Karpas-422 (cell line): ENCODE measurements around the gene JARID2. TPM values are rescaled to one million over a fixed set of nuclear protein-coding genes. Genes with fewer than 3 reads are reported as not detected.

Experiments
- DNase-seq: peaks from one replicate; pipeline ENCODE4 v3.0.0-alpha.2; 2015
- H2AFZ ChIP-seq: fragments of 200-600 bp; sonication (generic); 2 replicates; pipeline ENCODE4 v1.6.1; 2014; ENCODE audit warnings: antibody characterized with exemption, low read length, mixed read lengths
- H3K27ac ChIP-seq: fragments of 200-600 bp; sonication (generic); 2 replicates; pipeline ENCODE4 v1.5.1; 2014; ENCODE audit warnings: mild to moderate bottlenecking, low read length, moderate library complexity
- H3K27me3 ChIP-seq: fragments of 200-600 bp; sonication (generic); 2 replicates; pipeline ENCODE4 v1.6.1; 2014; ENCODE audit warnings: low read length, mixed read lengths
- H3K36me3 ChIP-seq: fragments of 200-600 bp; sonication (generic); 2 replicates; pipeline ENCODE4 v1.6.1; 2014; ENCODE audit warnings: low read length, mixed read lengths; ENCODE audit not compliant: insufficient read depth
- H3K4me1 ChIP-seq: fragments of 200-600 bp; sonication (generic); 2 replicates; pipeline ENCODE4 v1.6.1; 2014; ENCODE audit warnings: mild to moderate bottlenecking, low read length, mixed read lengths
- H3K4me2 ChIP-seq: fragments of 200-600 bp; sonication (generic); 2 replicates; pipeline ENCODE4 v1.6.1; 2014; ENCODE audit warnings: low read length, low read depth, mild to moderate bottlenecking; ENCODE audit not compliant: poor library complexity, severe bottlenecking
- H3K4me3 ChIP-seq: fragments of 200-600 bp; sonication (generic); 2 replicates; pipeline ENCODE4 v1.5.1; 2014; ENCODE audit warnings: mild to moderate bottlenecking, antibody characterized with exemption, low read length, mixed read lengths
- H3K79me2 ChIP-seq: fragments of 200-600 bp; sonication (generic); 2 replicates; pipeline ENCODE4 v1.6.1; 2014; ENCODE audit warnings: mild to moderate bottlenecking, low read length, mixed read lengths
- H3K9ac ChIP-seq: fragments of 200-600 bp; sonication (generic); 2 replicates; pipeline ENCODE4 v1.6.0; 2014; ENCODE audit warnings: low read length
- H3K9me2 ChIP-seq: fragments of 200-600 bp; sonication (generic), shearing (Covaris generic); replicated peaks from 2 replicates; pipeline ENCODE4 v1.6.0; 2014; ENCODE audit warnings: mild to moderate bottlenecking, low read length, moderate library complexity; ENCODE audit not compliant: insufficient read depth
- H3K9me3 ChIP-seq: fragments of 300-700, 200-600 bp; sonication (generic); 2 replicates; pipeline ENCODE4 v1.6.1; 2014; ENCODE audit warnings: low read length, mixed read lengths
- H4K20me1 ChIP-seq: fragments of 200-600 bp; sonication (generic); 2 replicates; pipeline ENCODE4 v1.6.1; 2014; ENCODE audit warnings: mild to moderate bottlenecking, antibody characterized with exemption, low read length, low read depth; ENCODE audit not compliant: insufficient read depth
- total RNA-seq: library from RNA; depleted of rRNA; stranded (reverse); fragments of >200 nt; shearing (Covaris generic); gene quantifications from 2 replicates; pipeline ENCODE4 v1.2.3, GENCODE V29; 2014; ENCODE audit warnings: low replicate concordance

The JARID2 gene
- total RNA-seq, 1 experiment from 2014 or later = 2.8 TPM

DNA sequence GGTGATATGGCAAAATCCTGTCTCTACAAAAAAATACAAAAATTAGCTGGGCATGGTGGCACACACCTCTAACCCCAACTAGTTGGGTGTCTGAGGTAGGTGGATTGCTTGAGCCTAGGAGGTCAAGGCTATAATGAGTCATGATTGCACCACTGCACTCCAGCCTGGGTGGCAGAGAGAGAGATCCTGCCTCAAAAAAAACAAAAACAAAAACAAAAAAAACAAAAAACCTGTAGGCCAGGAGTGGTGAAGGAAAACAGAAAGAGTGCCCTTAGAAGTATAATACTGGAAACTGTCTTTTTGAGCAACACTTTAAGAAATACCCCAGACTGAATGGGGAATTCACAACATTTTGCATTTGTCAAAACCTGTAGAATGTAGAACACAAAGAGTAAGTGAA, 85.3 kb downstream of the JARID2 start:
- peaks cover 8% of the 10 kb centered on the region for H3K4me1 ChIP-seq
- H3K9me2 ChIP-seq = no peaks in the 10 kb centered on the region
- H3K4me3 ChIP-seq = no peak overlapping the region
- peaks cover 88% of the 10 kb centered on the region for H4K20me1 ChIP-seq
- no peak overlapping the region for H3K4me2 ChIP-seq
- no peaks in the 10 kb centered on the region for H3K79me2 ChIP-seq
- H2AFZ ChIP-seq = no peak overlapping the region
- no peak overlapping the region for H3K27ac ChIP-seq
- DNase-seq = no peak
- no peak overlapping the region for H3K9ac ChIP-seq
- no peaks in the 10 kb centered on the region for H3K36me3 ChIP-seq
- H3K9me3 ChIP-seq = no peaks in the 10 kb centered on the region
- no peaks in the 10 kb centered on the region for H3K27me3 ChIP-seq

DNA sequence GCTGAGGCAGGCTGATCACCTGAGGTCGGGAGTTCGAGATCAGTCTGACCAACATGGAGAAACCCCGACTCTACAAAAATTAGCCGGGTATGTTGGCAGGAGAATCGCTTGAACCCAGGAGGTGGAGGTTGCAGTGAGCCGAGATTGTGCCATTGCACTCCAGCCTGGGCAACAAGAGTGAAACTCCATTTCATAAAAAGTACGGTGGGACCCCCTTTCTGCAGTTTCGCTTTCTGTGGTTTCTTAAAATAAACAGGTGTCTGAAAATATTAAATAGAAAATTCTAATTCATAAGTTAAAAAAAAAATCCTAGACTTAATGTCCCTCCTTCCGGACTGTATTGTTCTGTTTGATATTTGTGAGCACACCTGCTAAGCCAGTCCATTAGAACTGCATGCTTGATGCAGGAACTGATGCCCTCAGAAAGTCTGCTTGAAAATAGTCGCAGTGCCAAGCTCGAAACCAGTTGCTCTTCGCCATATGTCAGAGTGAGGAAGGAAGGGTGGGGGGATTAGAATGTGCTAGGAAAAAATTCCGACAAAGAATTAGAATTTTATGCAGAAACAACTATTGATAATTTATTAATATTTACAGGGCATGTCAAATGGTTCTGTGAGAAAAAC, 85.9 kb downstream of the JARID2 start:
- H2AFZ ChIP-seq = no peak overlapping the region
- peaks cover 8% of the 10 kb centered on the region for H3K4me1 ChIP-seq
- H3K79me2 ChIP-seq = no peaks in the 10 kb centered on the region
- no peak overlapping the region for H3K4me2 ChIP-seq
- no peak overlapping the region for H3K9ac ChIP-seq
- no peaks in the 10 kb centered on the region for H3K36me3 ChIP-seq
- no peak for DNase-seq
- no peaks in the 10 kb centered on the region for H3K27me3 ChIP-seq
- no peaks in the 10 kb centered on the region for H3K9me3 ChIP-seq
- no peaks in the 10 kb centered on the region for H3K9me2 ChIP-seq
- H3K27ac ChIP-seq = no peak overlapping the region
- H3K4me3 ChIP-seq = no peak overlapping the region
- peaks cover 86% of the 10 kb centered on the region for H4K20me1 ChIP-seq

DNA sequence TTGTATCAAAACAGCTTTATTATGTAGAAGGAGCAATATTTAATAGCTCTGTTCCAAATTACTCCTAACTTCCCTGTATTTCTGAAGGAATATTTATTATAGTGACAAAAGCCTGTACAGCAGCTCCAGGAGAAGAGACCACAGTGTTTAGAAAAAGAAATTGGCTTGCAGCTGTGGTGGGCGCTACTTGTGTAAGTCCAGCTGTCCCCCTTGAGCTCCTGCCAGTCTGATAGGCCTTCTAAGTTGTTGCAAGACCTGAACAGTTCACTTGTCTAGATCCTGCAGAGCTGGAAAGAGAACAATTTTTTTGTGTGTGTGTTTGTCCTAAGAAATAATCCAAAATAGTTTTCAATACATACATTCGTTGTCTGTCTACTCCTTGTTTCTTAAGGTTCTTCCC, 86.6 kb downstream of the JARID2 start:
- Histone ChIP-seq H3K79me2 (no peaks in the 10 kb centered on the region), H4K20me1 (peaks cover 86% of the 10 kb centered on the region), H3K27me3 (no peaks in the 10 kb centered on the region)

DNA sequence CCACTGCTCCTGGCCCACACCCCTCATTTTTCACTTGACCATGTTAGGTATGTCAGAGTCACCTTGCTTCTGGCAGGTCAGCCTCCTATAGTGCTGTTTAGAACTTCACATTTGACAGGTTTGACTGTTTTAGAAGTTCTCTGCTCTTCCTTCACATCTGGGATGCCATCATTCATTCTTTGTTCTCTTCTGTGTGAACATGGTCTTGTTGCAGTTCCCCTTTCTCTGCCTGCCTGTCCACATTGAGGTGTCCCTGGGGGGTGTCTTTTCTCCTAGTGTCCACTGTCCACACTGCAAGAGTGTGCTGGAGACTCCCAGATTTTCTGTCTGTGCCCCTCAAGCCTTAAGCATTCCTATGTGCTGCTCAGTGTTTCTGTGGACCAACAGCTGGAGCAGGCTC, 89.5 kb downstream of the JARID2 start:
- Histone ChIP-seq H3K79me2 (no peaks in the 10 kb centered on the region), H3K27ac (no peak overlapping the region), H3K4me2 (no peak overlapping the region), H3K9me3 (no peaks in the 10 kb centered on the region), H2AFZ (no peak overlapping the region), H3K27me3 (no peaks in the 10 kb centered on the region), H3K9me2 (no peaks in the 10 kb centered on the region), H3K4me1 (no peaks in the 10 kb centered on the region), H3K4me3 (no peak overlapping the region), H4K20me1 (peaks cover 77% of the 10 kb centered on the region), H3K36me3 (no peaks in the 10 kb centered on the region), H3K9ac (no peak overlapping the region)
- no peak for DNase-seq

More for the DNA sequence above, 86.6 kb downstream of the JARID2 start:
- H3K4me3 ChIP-seq = no peak overlapping the region
- H2AFZ ChIP-seq = no peak overlapping the region
- H3K4me2 ChIP-seq = no peak overlapping the region
- H3K4me1 ChIP-seq = peaks cover under 1% of the 10 kb centered on the region
- H3K27ac ChIP-seq = no peak overlapping the region
- no peaks in the 10 kb centered on the region for H3K9me2 ChIP-seq
- no peaks in the 10 kb centered on the region for H3K9me3 ChIP-seq
- H3K9ac ChIP-seq = no peak overlapping the region
- no peak for DNase-seq
- no peaks in the 10 kb centered on the region for H3K36me3 ChIP-seq

DNA sequence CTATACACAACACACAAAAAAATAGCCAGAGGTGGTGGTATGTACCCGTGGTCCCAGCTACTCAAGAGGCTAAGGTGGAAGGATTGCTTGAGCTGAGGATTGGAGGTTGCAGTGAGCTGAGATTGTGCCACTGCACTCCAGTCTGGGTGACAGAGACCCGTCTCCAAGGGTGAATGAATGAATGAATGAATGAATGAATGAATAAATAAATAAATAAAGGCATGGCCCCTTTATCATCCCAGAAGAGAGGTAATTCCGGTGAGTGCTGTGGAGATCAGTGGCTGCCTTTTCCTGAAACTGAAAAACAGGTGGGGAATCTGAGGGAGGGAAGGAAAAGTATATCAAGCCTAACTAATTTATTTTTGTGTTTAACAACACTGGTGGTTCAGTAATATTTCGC, 90.0 kb downstream of the JARID2 start:
- no peak overlapping the region for H3K4me3 ChIP-seq
- H3K36me3 ChIP-seq = no peaks in the 10 kb centered on the region
- H3K4me1 ChIP-seq = no peaks in the 10 kb centered on the region
- no peak for DNase-seq
- no peaks in the 10 kb centered on the region for H3K79me2 ChIP-seq
- H2AFZ ChIP-seq = no peak overlapping the region
- H3K27me3 ChIP-seq = no peaks in the 10 kb centered on the region
- peaks cover 77% of the 10 kb centered on the region for H4K20me1 ChIP-seq
- H3K9ac ChIP-seq = no peak overlapping the region
- no peak overlapping the region for H3K27ac ChIP-seq
- no peaks in the 10 kb centered on the region for H3K9me2 ChIP-seq
- H3K9me3 ChIP-seq = no peaks in the 10 kb centered on the region
- H3K4me2 ChIP-seq = no peak overlapping the region

DNA sequence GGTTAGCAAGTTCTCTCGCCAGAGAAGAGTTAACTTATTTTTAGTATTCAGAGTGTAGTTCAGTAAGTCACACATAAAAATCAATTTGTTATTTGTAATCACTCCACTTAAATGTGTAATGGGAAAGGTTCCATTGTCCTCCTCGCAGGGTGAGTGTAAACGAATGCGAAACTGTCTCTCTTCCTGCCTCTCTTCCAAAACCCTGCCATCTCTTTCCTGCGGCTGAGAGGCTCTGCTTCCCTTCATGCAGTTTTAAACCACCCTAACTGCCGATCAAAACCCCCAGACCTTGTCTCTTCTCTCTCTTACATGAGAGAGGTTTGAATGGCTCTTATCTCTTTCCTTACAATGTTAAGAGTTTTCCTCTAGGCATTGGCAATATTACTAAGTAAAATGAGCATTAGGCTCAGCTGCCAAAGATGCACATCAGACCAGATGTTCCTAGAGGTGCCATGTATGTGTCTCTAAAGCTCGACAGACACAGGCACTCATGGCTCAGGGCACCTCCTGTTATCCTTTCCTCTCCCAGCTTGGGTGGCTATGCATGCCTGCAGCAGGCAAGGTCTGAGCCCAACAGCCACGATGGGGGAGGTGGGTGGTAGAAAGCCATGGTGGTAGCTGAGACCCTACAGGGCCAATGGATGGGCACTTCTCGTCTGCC, 91.2 kb downstream of the JARID2 start:
- no peaks in the 10 kb centered on the region for H3K36me3 ChIP-seq
- no peak overlapping the region for H3K4me3 ChIP-seq
- H3K4me2 ChIP-seq = no peak overlapping the region
- no peak overlapping the region for H2AFZ ChIP-seq
- H3K27ac ChIP-seq = no peak overlapping the region
- no peak for DNase-seq
- no peaks in the 10 kb centered on the region for H3K79me2 ChIP-seq
- H3K9me3 ChIP-seq = no peaks in the 10 kb centered on the region
- no peaks in the 10 kb centered on the region for H3K27me3 ChIP-seq
- H3K9ac ChIP-seq = no peak overlapping the region
- H4K20me1 ChIP-seq = peaks cover 72% of the 10 kb centered on the region
- no peaks in the 10 kb centered on the region for H3K4me1 ChIP-seq
- no peaks in the 10 kb centered on the region for H3K9me2 ChIP-seq

DNA sequence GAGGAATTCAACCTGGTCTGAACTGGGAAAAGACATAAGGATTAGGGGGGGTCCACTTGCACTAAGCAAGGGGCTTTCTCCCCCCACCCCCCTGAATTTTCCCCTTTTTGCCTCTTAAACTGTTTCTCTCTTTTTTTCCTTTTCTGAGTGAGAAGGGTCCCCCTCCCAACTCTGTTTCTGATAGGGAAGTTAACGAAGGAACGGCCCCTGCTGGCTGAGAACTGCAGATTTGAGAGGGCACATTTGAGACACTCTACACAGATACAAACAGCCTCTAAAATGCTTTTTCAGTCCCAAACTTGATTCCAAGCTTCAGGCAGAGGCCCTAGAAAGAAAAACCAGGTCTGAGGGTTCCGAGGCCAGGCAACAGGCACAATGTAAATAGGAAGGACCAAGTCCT, 91.7 kb downstream of the JARID2 start:
- DNase-seq = no peak
- no peaks in the 10 kb centered on the region for H3K79me2 ChIP-seq
- no peaks in the 10 kb centered on the region for H3K4me1 ChIP-seq
- H2AFZ ChIP-seq = no peak overlapping the region
- H3K9ac ChIP-seq = no peak overlapping the region
- H3K27me3 ChIP-seq = no peaks in the 10 kb centered on the region
- H3K9me2 ChIP-seq = no peaks in the 10 kb centered on the region
- no peak overlapping the region for H3K4me2 ChIP-seq
- no peaks in the 10 kb centered on the region for H3K36me3 ChIP-seq
- H3K27ac ChIP-seq = no peak overlapping the region
- H4K20me1 ChIP-seq = peaks cover 70% of the 10 kb centered on the region
- H3K9me3 ChIP-seq = no peaks in the 10 kb centered on the region
- H3K4me3 ChIP-seq = no peak overlapping the region

DNA sequence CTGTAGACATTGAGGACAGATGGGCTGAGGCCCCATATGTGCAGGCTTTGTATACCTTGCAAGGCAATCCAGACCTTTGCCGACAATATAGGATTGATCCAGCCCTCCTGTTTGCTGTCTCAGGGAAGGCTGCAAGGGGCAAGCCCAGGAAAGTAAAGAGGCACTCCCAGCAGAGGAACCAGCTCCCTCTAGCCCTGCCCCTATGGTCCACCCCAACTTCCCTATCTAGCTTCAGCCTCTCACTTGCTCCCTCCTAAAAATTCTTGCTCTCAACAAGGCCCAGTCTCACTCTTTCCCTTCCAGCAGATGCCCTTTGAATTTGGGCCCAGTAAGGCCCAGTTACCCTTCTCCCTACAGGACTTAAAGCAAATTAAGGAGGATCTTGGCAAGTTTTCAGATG, 92.6 kb downstream of the JARID2 start:
- H3K9ac ChIP-seq = no peak overlapping the region
- H4K20me1 ChIP-seq = peaks cover 70% of the 10 kb centered on the region
- H3K79me2 ChIP-seq = no peaks in the 10 kb centered on the region
- H3K9me3 ChIP-seq = no peaks in the 10 kb centered on the region
- DNase-seq = no peak
- H3K36me3 ChIP-seq = no peaks in the 10 kb centered on the region
- H3K4me3 ChIP-seq = no peak overlapping the region
- no peaks in the 10 kb centered on the region for H3K9me2 ChIP-seq
- H3K4me2 ChIP-seq = no peak overlapping the region
- no peak overlapping the region for H2AFZ ChIP-seq
- no peak overlapping the region for H3K27ac ChIP-seq
- H3K27me3 ChIP-seq = no peaks in the 10 kb centered on the region
- no peaks in the 10 kb centered on the region for H3K4me1 ChIP-seq
